ENCODE measurements around the gene DLK1. TPM values are rescaled to one million over a fixed set of nuclear protein-coding genes. Genes with fewer than 3 reads are reported as not detected.

Gene DLK1
- total RNA-seq, 1 donor from 2014 or later, result 8.6 TPM

- Histone ChIP-seq H3K27me3 (no peaks in the 10 kb centered on the region), H3K4me1 (no peaks in the 10 kb centered on the region), H3K4me3 (no peak overlapping the region), H3K9me3 (no peaks in the 10 kb centered on the region), H3K27ac (no peak overlapping the region), H3K36me3 (no peaks in the 10 kb centered on the region)
- TF ChIP-seq POLR2AphosphoS5 (IDR thresholded peaks at IDR 0.05; ENCODE audit: insufficient read depth in 1 of 2, low read depth in 1 of 2) (no peak), POLR2A (IDR thresholded peaks at IDR 0.05) (no peak)
- TF ChIP-seq, protein P1, sequence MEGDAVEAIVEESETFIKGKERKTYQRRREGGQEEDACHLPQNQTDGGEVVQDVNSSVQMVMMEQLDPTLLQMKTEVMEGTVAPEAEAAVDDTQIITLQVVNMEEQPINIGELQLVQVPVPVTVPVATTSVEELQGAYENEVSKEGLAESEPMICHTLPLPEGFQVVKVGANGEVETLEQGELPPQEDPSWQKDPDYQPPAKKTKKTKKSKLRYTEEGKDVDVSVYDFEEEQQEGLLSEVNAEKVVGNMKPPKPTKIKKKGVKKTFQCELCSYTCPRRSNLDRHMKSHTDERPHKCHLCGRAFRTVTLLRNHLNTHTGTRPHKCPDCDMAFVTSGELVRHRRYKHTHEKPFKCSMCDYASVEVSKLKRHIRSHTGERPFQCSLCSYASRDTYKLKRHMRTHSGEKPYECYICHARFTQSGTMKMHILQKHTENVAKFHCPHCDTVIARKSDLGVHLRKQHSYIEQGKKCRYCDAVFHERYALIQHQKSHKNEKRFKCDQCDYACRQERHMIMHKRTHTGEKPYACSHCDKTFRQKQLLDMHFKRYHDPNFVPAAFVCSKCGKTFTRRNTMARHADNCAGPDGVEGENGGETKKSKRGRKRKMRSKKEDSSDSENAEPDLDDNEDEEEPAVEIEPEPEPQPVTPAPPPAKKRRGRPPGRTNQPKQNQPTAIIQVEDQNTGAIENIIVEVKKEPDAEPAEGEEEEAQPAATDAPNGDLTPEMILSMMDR (IDR thresholded peaks at IDR 0.05), result no peak
- DNase-seq (ENCODE audit: extremely low spot score in 2 of 2), result no peak
- intact Hi-C loops (cut with DNase I), result no loop called here
Observed at GRCh38 chr14:100787659-100788058, 61.0 kb downstream of the DLK1 start.

Other genes starting within 250 kb of the DLK1 start
- gene BEGAIN, start 139.5 kb upstream of the DLK1 start, total RNA-seq, result 3.4 TPM
- 126 TPM for gene MEG3, start 99.2 kb downstream of the DLK1 start, total RNA-seq
- gene RTL1, start 176.8 kb downstream of the DLK1 start, total RNA-seq, result not detected

Data from vagina (tissue), 2 donors.